A549 (cell line): ENCODE data around the gene CEP78.

ENCODE experiments used
- CEBPB ChIP-seq, 2 experiments: fragments of >200 bp in 1 of 2; sonication (Bioruptor Twin) in 1 of 2; formaldehyde crosslinking in 1 of 2; IDR thresholded peaks; 2 replicates each; pipeline ENCODE4 v1.6.1; 2012 to 2016
- CHD4 ChIP-seq: fragments of 200-600 bp; sonication (generic); IDR thresholded peaks from 2 replicates; pipeline ENCODE4 v1.6.1; 2016; ENCODE audit warnings: antibody characterized with exemption, mild to moderate bottlenecking, borderline replicate concordance
- EP300 ChIP-seq, 2 experiments: fragments of >200 bp; sonication (Bioruptor Twin); formaldehyde crosslinking; IDR thresholded peaks; 2 replicates in 1 of 2; 3 replicates in 1 of 2; pipeline ENCODE4 v1.6.1; 2016 to 2017
- POLR2A ChIP-seq: IDR thresholded peaks from 2 replicates; pipeline ENCODE4 v1.6.1; 2012; ENCODE audit warnings: mild to moderate bottlenecking, low read length
- RFX5 ChIP-seq: fragments of 450-650 bp; IDR thresholded peaks from 2 replicates; pipeline ENCODE4 v1.7.1; 2014; ENCODE audit warnings: antibody characterized with exemption, mild to moderate bottlenecking, moderate library complexity
- TF ChIP-seq, protein P1 (sequence below): fragments of >200 bp; sonication (Bioruptor Twin); formaldehyde crosslinking; IDR thresholded peaks from 3 replicates; pipeline ENCODE4 v1.5.1; 2016

DNA sequence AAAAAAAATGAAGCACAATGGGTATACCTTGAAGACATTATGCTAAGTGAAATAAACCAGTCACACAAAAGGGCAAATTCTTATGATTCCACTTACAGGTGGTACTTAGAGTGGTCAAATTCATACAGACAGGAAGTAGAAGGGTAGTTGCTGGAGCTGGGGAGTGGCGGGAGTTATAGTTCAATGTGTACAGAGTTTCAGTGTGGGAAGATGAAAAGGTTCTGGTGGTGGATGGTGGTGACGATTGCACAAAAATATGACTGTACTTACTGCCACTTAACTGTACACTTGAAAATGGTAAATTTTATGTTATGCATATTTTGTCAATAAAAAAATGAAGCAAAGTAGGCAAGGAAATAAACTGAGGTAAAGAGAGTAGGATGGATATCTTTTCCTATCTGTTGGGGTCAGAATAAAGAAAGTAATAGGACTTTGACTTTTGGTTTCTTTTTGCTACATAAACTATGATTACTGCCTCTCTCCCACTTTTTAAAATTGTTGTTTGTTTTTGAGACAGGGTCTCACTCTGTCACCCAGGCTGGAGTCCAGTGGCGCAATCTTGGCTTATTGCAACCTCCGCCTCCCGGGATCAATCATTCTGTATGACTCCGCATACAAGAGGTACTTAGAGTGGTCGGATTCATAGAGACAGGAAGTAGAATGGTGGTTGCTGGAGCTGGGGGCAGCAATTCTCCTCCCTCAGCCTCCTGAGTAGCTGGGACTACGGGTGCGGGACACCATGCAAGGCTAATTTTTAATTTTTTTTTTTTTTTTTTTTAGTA is 57.0 kb downstream of the CEP78 start:
- TF ChIP-seq RFX5 (no peak), CHD4 (no peak), POLR2A (no peak), EP300 (IDR thresholded peaks at IDR 0.05) (no peak), CEBPB (IDR thresholded peaks at IDR 0.05) (no peak)
- TF ChIP-seq, protein P1, sequence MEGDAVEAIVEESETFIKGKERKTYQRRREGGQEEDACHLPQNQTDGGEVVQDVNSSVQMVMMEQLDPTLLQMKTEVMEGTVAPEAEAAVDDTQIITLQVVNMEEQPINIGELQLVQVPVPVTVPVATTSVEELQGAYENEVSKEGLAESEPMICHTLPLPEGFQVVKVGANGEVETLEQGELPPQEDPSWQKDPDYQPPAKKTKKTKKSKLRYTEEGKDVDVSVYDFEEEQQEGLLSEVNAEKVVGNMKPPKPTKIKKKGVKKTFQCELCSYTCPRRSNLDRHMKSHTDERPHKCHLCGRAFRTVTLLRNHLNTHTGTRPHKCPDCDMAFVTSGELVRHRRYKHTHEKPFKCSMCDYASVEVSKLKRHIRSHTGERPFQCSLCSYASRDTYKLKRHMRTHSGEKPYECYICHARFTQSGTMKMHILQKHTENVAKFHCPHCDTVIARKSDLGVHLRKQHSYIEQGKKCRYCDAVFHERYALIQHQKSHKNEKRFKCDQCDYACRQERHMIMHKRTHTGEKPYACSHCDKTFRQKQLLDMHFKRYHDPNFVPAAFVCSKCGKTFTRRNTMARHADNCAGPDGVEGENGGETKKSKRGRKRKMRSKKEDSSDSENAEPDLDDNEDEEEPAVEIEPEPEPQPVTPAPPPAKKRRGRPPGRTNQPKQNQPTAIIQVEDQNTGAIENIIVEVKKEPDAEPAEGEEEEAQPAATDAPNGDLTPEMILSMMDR: no peak
